HG02870 (cell line): ENCODE data around the gene NID2.

Experiments
- ATAC-seq: cut with Tn5 transposase; IDR thresholded peaks from one replicate; pipeline ENCODE4 v1.9.1; 2021; ENCODE audit warnings: mild to moderate bottlenecking, moderate library complexity; ENCODE audit not compliant: unreplicated experiment

NID2 gene

GRCh38 chr14:52059649-52060048 lies 9.2 kb downstream of the NID2 start:
- ATAC-seq, result no peak

GRCh38 chr14:52058341-52058740 lies 10.5 kb downstream of the NID2 start:
- no peak for ATAC-seq

GRCh38 chr14:52055167-52055566 lies 13.7 kb downstream of the NID2 start:
- ATAC-seq, result no peak

- no peak for ATAC-seq
Measured at GRCh38 chr14:52054678-52055077, 14.2 kb downstream of the NID2 start.

- ATAC-seq, result no peak
Measured at GRCh38 chr14:52053044-52053443, 15.8 kb downstream of the NID2 start.

GRCh38 chr14:52052288-52052943 lies 16.4 kb downstream of the NID2 start:
- no peak for ATAC-seq

GRCh38 chr14:52051871-52052270 lies 17.0 kb downstream of the NID2 start:
- ATAC-seq, result no peak

- no peak for ATAC-seq
Measured at GRCh38 chr14:52051251-52051650, 17.6 kb downstream of the NID2 start.

GRCh38 chr14:52049721-52050588 lies 18.9 kb downstream of the NID2 start:
- ATAC-seq, result no peak

GRCh38 chr14:52049271-52049670 lies 19.6 kb downstream of the NID2 start:
- ATAC-seq, result no peak

GRCh38 chr14:52048641-52049204 lies 20.1 kb downstream of the NID2 start:
- ATAC-seq, result no peak

GRCh38 chr14:52048116-52048515 lies 20.7 kb downstream of the NID2 start:
- ATAC-seq, result no peak

GRCh38 chr14:52046376-52046917 lies 22.4 kb downstream of the NID2 start:
- ATAC-seq, result no peak

GRCh38 chr14:52044791-52045522 lies 23.9 kb downstream of the NID2 start:
- no peak for ATAC-seq

- no peak for ATAC-seq
Measured at GRCh38 chr14:52043690-52044089, 25.2 kb downstream of the NID2 start.

- no peak for ATAC-seq
Measured at GRCh38 chr14:52042371-52043289, 26.2 kb downstream of the NID2 start.

- no peak for ATAC-seq
Measured at GRCh38 chr14:52040598-52040997, 28.3 kb downstream of the NID2 start.

GRCh38 chr14:52039124-52039815 lies 29.6 kb downstream of the NID2 start:
- no peak for ATAC-seq

GRCh38 chr14:52033101-52033642 lies 35.7 kb downstream of the NID2 start:
- no peak for ATAC-seq
